Panc1 (cell line): ENCODE data around the gene UQCRC2.

Experiments used
- POLR2AphosphoS5 ChIP-seq: IDR thresholded peaks from 2 replicates; pipeline ENCODE4 v1.6.1; 2012; ENCODE audit warnings: mild to moderate bottlenecking, low read depth, low read length, moderate library complexity
- TCF7L2 ChIP-seq: IDR thresholded peaks from 2 replicates; pipeline ENCODE4 v1.6.1; 2011; ENCODE audit warnings: mild to moderate bottlenecking, low read depth, low read length, inconsistent platforms
- TF ChIP-seq, protein P1 (sequence below): fragments of 450-650 bp; IDR thresholded peaks from 2 replicates; pipeline ENCODE4 v1.5.1; 2017; ENCODE audit warnings: mild to moderate bottlenecking

DNA sequence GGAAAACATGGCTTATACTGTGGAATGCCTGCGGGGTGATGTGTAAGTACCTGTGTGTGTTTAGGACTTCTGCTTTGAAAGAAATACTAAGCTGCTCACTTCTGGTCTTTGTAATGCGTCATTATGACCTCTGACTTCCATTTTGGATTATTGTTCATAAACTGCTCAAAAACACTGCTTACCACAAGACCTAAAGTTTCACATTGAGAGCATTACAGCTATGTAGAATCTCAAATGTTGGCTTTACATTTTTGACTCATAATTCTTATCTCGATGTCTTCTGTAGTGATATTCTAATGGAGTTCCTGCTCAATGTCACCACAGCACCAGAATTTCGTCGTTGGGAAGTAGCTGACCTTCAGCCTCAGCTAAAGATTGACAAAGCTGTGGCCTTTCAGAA lies 9.3 kb downstream of the UQCRC2 start:
- no peak for TF ChIP-seq POLR2AphosphoS5
- TF ChIP-seq, protein P1, sequence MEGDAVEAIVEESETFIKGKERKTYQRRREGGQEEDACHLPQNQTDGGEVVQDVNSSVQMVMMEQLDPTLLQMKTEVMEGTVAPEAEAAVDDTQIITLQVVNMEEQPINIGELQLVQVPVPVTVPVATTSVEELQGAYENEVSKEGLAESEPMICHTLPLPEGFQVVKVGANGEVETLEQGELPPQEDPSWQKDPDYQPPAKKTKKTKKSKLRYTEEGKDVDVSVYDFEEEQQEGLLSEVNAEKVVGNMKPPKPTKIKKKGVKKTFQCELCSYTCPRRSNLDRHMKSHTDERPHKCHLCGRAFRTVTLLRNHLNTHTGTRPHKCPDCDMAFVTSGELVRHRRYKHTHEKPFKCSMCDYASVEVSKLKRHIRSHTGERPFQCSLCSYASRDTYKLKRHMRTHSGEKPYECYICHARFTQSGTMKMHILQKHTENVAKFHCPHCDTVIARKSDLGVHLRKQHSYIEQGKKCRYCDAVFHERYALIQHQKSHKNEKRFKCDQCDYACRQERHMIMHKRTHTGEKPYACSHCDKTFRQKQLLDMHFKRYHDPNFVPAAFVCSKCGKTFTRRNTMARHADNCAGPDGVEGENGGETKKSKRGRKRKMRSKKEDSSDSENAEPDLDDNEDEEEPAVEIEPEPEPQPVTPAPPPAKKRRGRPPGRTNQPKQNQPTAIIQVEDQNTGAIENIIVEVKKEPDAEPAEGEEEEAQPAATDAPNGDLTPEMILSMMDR = no peak
- no peak for TF ChIP-seq TCF7L2
